A673 (cell line): ENCODE measurements around the gene ZBED1. TPM values are rescaled to one million over a fixed set of nuclear protein-coding genes. Genes with fewer than 3 reads are reported as not detected.
"Not testable (repeated sequence)": the region's sequence is repeated elsewhere in the genome, so short reads cannot be mapped to it uniquely, and the experiment has no call there.

ENCODE experiments used
- BruUV-seq: library from RNA; stranded (reverse); fragments of 400-500 nt; replicated peaks from 2 replicates; lab custom pipeline; 2021; lab: Mats Ljungman, UMichigan
- CTCF ChIA-PET: fragments of 300-600 bp; sonication (Branson Sonifier 250); formaldehyde crosslinking; loops from one replicate; lab custom pipeline; 2022; ENCODE audit warnings: antibody characterized with exemption; lab: Charles Lee
- POLR2A ChIA-PET: fragments of 300-600 bp; sonication (Branson Sonifier 250); formaldehyde crosslinking; loops from one replicate; lab custom pipeline; 2022; ENCODE audit warnings: antibody characterized with exemption; ENCODE audit not compliant: low non-redundant PET; lab: Charles Lee
- DNase-seq: peaks from one replicate; pipeline ENCODE4 v3.0.0-alpha.2; 2015; ENCODE audit warnings: low spot score
- H3K27ac ChIP-seq: fragments of 200-600 bp; sonication (generic); 2 replicates; pipeline ENCODE4 v1.5.1; 2016; ENCODE audit warnings: mixed run types, low read depth, mild to moderate bottlenecking, mixed read lengths, antibody characterized with exemption, low read length; ENCODE audit not compliant: poor library complexity, severe bottlenecking
- H3K27me3 ChIP-seq: fragments of 200-600 bp; sonication (generic); replicated peaks from 2 replicates; pipeline ENCODE4 v1.6.1; 2017; ENCODE audit warnings: mixed run types, low read depth, mild to moderate bottlenecking, mixed read lengths, antibody characterized with exemption, low read length; ENCODE audit not compliant: insufficient read depth, poor library complexity
- H3K36me3 ChIP-seq: fragments of 200-600 bp; sonication (generic); 2 replicates; pipeline ENCODE4 v1.6.1; 2016; ENCODE audit warnings: mixed run types, mild to moderate bottlenecking, mixed read lengths, antibody characterized with exemption, low read length; ENCODE audit not compliant: insufficient read depth, poor library complexity, severe bottlenecking
- H3K4me1 ChIP-seq: fragments of 200-600 bp; sonication (generic); 2 replicates; pipeline ENCODE4 v1.6.1; 2017; ENCODE audit warnings: mixed run types, mild to moderate bottlenecking, mixed read lengths, antibody characterized with exemption, low read length; ENCODE audit not compliant: insufficient read depth, poor library complexity, severe bottlenecking
- H3K4me3 ChIP-seq: fragments of 200-600 bp; sonication (generic); 2 replicates; pipeline ENCODE4 v1.5.1; 2016; ENCODE audit warnings: low read depth, mixed run types, mild to moderate bottlenecking, mixed read lengths, low read length; ENCODE audit not compliant: poor library complexity, severe bottlenecking
- H3K9me3 ChIP-seq: fragments of 200-600 bp; sonication (generic); 2 replicates; pipeline ENCODE4 v1.6.1; 2016; ENCODE audit warnings: mixed run types, low read depth, mild to moderate bottlenecking, mixed read lengths, antibody characterized with exemption, low read length; ENCODE audit not compliant: poor library complexity, severe bottlenecking
- EZH2 ChIP-seq: fragments of 200-600 bp; sonication (generic); IDR thresholded peaks from 2 replicates; pipeline ENCODE4 v1.6.1; 2017; ENCODE audit warnings: borderline replicate concordance, low read depth, mild to moderate bottlenecking, mixed read lengths, antibody characterized with exemption, low read length; ENCODE audit not compliant: poor library complexity, severe bottlenecking
- intact Hi-C: fragments of 100-400 bp; cut with micrococcal nuclease; formaldehyde crosslinking; loops from one replicate; pipeline ENCODE4 v1.10.0; 2022; ENCODE audit not compliant: unreplicated experiment
- total RNA-seq: library from RNA; stranded (reverse); gene quantifications from 2 replicates; pipeline ENCODE4 v1.2.3, GENCODE V29; 2021
- TF ChIP-seq, protein P1 (sequence below): fragments of 300-800, 200-600 bp; sonication (generic); conservative IDR thresholded peaks from 2 replicates; pipeline ENCODE4 v1.5.1; 2017; ENCODE audit warnings: low read depth, mild to moderate bottlenecking, antibody characterized with exemption, low read length, moderate library complexity, mixed read lengths

ZBED1 gene
- total RNA-seq, 1 experiment from 2014 or later, result 37.6 TPM

DNA sequence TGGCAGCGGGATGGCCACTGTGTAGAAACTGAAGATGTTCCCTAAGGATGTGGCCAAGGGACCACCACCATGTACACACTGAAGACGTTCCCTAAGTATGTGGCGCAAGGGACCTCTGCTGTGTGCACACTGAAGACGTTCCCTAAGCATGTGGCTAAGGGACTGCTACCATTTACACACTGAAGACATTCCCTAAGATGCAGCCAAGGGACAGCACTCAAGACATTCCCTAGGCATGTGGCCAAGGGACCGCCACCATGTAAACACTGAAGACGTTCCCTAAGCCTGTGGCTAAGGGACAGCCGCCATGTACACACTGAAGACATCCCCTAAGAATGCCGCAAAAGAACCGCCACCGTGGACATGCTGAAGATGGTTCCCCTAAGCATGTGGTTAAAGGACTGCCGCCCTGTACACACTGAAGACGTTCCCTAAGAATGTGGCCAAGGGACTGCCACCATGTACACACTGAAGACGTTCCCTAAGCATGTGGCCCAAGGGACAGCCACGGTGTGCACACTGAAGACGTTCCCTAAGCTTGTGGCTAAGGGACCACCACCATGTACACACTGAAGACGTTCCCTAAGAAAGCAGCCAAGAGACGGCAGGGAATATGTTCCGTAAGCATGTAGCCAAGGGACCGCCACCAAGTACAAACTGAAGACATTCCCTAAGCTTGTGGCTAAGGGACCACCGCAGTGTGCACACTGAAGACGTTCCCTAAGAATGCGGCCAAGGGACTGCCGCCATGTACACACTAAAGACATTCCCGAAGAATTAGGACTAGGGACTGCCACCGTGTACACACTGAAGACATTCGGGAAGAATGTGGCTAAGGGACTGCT is 43.3 kb downstream of the ZBED1 start:
- ChIA-PET POLR2A (no interaction called here), CTCF (no interaction called here)
- Histone ChIP-seq H3K27me3 (no peaks in the 10 kb centered on the region), H3K36me3 (no peaks in the 10 kb centered on the region), H3K4me3 (no peak overlapping the region), H3K27ac (no peak overlapping the region), H3K9me3 (no peaks in the 10 kb centered on the region), H3K4me1 (no peaks in the 10 kb centered on the region)
- DNase-seq, result peak; percentile 59
- no TSS peak for BruUV-seq
- no peak for TF ChIP-seq EZH2
- TF ChIP-seq, protein P1, sequence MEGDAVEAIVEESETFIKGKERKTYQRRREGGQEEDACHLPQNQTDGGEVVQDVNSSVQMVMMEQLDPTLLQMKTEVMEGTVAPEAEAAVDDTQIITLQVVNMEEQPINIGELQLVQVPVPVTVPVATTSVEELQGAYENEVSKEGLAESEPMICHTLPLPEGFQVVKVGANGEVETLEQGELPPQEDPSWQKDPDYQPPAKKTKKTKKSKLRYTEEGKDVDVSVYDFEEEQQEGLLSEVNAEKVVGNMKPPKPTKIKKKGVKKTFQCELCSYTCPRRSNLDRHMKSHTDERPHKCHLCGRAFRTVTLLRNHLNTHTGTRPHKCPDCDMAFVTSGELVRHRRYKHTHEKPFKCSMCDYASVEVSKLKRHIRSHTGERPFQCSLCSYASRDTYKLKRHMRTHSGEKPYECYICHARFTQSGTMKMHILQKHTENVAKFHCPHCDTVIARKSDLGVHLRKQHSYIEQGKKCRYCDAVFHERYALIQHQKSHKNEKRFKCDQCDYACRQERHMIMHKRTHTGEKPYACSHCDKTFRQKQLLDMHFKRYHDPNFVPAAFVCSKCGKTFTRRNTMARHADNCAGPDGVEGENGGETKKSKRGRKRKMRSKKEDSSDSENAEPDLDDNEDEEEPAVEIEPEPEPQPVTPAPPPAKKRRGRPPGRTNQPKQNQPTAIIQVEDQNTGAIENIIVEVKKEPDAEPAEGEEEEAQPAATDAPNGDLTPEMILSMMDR, result no peak
- intact Hi-C loops, result no loop called here

DNA sequence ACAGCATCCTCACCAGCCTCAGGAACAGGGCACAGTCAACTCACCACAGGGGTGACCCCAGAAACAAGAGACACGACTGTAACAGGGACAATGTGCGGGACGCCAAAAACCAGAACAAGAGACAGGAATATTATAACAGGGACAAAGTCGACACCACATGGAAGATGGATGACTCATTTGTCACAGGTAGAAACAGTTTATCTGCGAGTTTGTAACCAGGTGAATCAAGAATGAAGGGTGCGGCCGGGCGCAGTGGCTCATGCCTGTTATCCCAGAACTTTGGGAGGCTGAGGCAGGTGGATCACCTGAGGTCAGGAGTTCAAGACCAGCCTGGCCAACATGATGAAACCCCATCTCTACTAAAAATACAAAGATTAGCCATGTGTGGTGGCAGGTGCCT is 44.7 kb downstream of the ZBED1 start:
- CTCF ChIA-PET, H3K27ac ChIP-seq, H3K4me3 ChIP-seq, H3K36me3 ChIP-seq, BruUV-seq, H3K9me3 ChIP-seq, POLR2A ChIA-PET, intact Hi-C loops, H3K27me3 ChIP-seq, H3K4me1 ChIP-seq, DNase-seq: not testable (repeated sequence)

DNA sequence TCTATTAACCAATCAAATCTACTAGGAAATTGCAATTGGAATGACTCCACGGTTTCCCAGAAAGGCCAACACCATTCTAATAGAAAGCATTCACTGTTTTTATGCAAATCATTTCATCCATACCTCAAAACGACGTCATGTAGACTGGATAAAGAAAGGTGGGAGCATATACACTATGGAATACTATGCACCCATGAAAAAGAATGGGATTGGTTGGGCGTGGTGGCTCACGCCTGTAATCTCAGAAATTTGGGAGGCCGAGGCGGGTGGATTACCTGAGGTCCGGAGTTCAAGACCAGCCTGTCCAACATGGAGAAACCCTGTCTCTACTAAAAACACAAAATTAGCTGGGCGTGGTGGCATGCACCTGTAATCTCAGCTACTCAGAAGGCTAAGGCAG is 46.2 kb downstream of the ZBED1 start:
- CTCF ChIA-PET, H3K27ac ChIP-seq, BruUV-seq, DNase-seq, H3K27me3 ChIP-seq, H3K4me1 ChIP-seq, intact Hi-C loops, H3K4me3 ChIP-seq, H3K36me3 ChIP-seq, POLR2A ChIA-PET, H3K9me3 ChIP-seq: not testable (repeated sequence)

DNA sequence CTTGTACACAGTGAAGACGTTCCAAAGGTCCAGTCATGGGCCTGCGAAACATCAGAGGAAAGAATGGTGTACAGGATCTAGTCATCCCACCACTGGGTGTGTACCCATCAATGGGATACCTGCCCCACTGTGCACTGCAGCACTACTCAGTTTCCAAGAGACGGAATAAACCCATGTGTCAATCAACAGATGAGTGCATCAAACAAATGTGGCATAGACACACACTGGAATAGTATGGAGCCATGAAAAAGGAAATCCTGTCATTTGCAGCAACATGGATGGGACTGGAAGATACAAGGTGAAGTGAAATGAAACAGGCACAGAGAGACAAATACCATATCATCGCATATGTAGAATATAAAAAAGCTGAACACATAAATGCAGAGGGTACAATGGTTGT is 48.0 kb downstream of the ZBED1 start:
- Histone ChIP-seq H3K9me3 (no peaks in the 10 kb centered on the region), H3K4me3 (no peak overlapping the region), H3K36me3 (no peaks in the 10 kb centered on the region), H3K4me1 (no peaks in the 10 kb centered on the region), H3K27me3 (no peaks in the 10 kb centered on the region), H3K27ac (no peak overlapping the region)
- no TSS peak for BruUV-seq
- POLR2A ChIA-PET, result no interaction called here
- no peak for DNase-seq
- CTCF ChIA-PET, result no interaction called here
- TF ChIP-seq EZH2, result no peak
- TF ChIP-seq, protein P1, result no peak
- intact Hi-C loops, result no loop called here
